Cardiac muscle cell (in vitro differentiated cells and primary cell): Measurements from ENCODE around the gene TMEM190. TPM values are rescaled to one million over a fixed set of nuclear protein-coding genes. Genes with fewer than 3 reads are reported as not detected.
A peak's percentile ranks its signal among the peaks of the same experiment; 100 is the strongest.

Source experiments
- DNase-seq, 2 donors: peaks; one replicate each; pipeline versions ENCODE4 v3.0.0 to v3.0.0-alpha.2; 2010 to 2017; ENCODE audit warnings: low read depth in 1 of 2, low spot score in 1 of 2
- H3K27ac ChIP-seq: fragments of 200-600 bp; sonication (generic); 2 replicates; pipeline ENCODE4 v1.5.1; 2016
- H3K27me3 ChIP-seq: fragments of 200-600 bp; sonication (generic); 2 replicates; pipeline ENCODE4 v1.6.0; 2016; ENCODE audit warnings: control low read depth
- H3K36me3 ChIP-seq: fragments of 200-600 bp; sonication (generic); 2 replicates; pipeline ENCODE4 v1.5.1; 2016; ENCODE audit warnings: control low read depth
- H3K4me1 ChIP-seq: fragments of 200-600 bp; sonication (generic); 2 replicates; pipeline ENCODE4 v1.8.1; 2017; ENCODE audit warnings: low read depth, mild to moderate bottlenecking, mixed run types
- H3K4me3 ChIP-seq: fragments of 200-600 bp; sonication (generic); 2 replicates; pipeline ENCODE4 v1.5.1; 2016; ENCODE audit warnings: mild to moderate bottlenecking
- H3K9me3 ChIP-seq: fragments of 200-600 bp; sonication (generic); 2 replicates; pipeline ENCODE4 v1.5.1; 2017; ENCODE audit warnings: low read depth, mild to moderate bottlenecking, control low read depth
- CTCF ChIP-seq: IDR thresholded peaks from 2 replicates; pipeline ENCODE4 v1.5.1; 2012; ENCODE audit warnings: low read depth, mild to moderate bottlenecking, low read length
- polyA plus RNA-seq: library from polyadenylated mRNA; unstranded; fragments of >200 nt; fragmentation: Nextera tagmentation; extraction: Ambion mirVana; gene quantifications from 2 replicates; pipeline ENCODE4 v1.2.1, GENCODE V29; 2016
- total RNA-seq: library from RNA; depleted of rRNA; stranded (reverse); fragments of >200 nt; gene quantifications from 2 replicates; pipeline ENCODE4 v1.2.3, GENCODE V29; 2016

Gene TMEM190
- total and polyA plus RNA-seq, 2 experiments from 2014 or later: 1.3 TPM; not detected in 1

GRCh38 chr19:55385724-55386492, 9.3 kb downstream of the TMEM190 start, which contains the start of gene RPL28:
Gene RPL28, plus strand, starts transcription at chr19:55385932. Its CDS starts 426 bp downstream, at chr19:55386358.
- H3K4me1 ChIP-seq: peaks cover 20% of the 10 kb centered on the region
- peaks cover 22% of the 10 kb centered on the region for H3K36me3 ChIP-seq
- no peak for TF ChIP-seq CTCF
- no peaks in the 10 kb centered on the region for H3K9me3 ChIP-seq
- peak within 1 kb of the TSS; percentile 71 for H3K27ac ChIP-seq
- H3K4me3 ChIP-seq: peak within 1 kb of the TSS; percentile 89
- peak; percentile 98 to 99 for DNase-seq
- H3K27me3 ChIP-seq: no peaks in the 10 kb centered on the region

GRCh38 chr19:55386493-55386971, 9.9 kb downstream of the TMEM190 start:
- no peaks in the 10 kb centered on the region for H3K27me3 ChIP-seq
- DNase-seq: no peak
- peaks cover 27% of the 10 kb centered on the region for H3K36me3 ChIP-seq
- H3K27ac ChIP-seq: no peak overlapping the region
- TF ChIP-seq CTCF: no peak
- no peaks in the 10 kb centered on the region for H3K9me3 ChIP-seq
- peaks cover 20% of the 10 kb centered on the region for H3K4me1 ChIP-seq
- H3K4me3 ChIP-seq: peak overlapping the region; percentile 89

GRCh38 chr19:55387736-55388497, 11.3 kb downstream of the TMEM190 start:
- H3K9me3 ChIP-seq: no peaks in the 10 kb centered on the region
- peaks cover 20% of the 10 kb centered on the region for H3K4me1 ChIP-seq
- no peaks in the 10 kb centered on the region for H3K27me3 ChIP-seq
- peaks cover 28% of the 10 kb centered on the region for H3K36me3 ChIP-seq
- TF ChIP-seq CTCF: no peak
- no peak for DNase-seq
- no peak overlapping the region for H3K4me3 ChIP-seq
- H3K27ac ChIP-seq: no peak overlapping the region

GRCh38 chr19:55389386-55390317, 13.0 kb downstream of the TMEM190 start:
- no peak for DNase-seq
- peaks cover 28% of the 10 kb centered on the region for H3K36me3 ChIP-seq
- TF ChIP-seq CTCF: no peak
- peaks cover 15% of the 10 kb centered on the region for H3K4me1 ChIP-seq
- no peaks in the 10 kb centered on the region for H3K27me3 ChIP-seq
- no peak overlapping the region for H3K27ac ChIP-seq
- H3K4me3 ChIP-seq: no peak overlapping the region
- no peaks in the 10 kb centered on the region for H3K9me3 ChIP-seq

GRCh38 chr19:55390461-55390880, 13.8 kb downstream of the TMEM190 start:
- no peak for TF ChIP-seq CTCF
- no peak overlapping the region for H3K27ac ChIP-seq

More at GRCh38 chr19:55390461-55390880, 13.8 kb downstream of the TMEM190 start:
- H3K4me3 ChIP-seq: no peak overlapping the region
- H3K9me3 ChIP-seq: no peaks in the 10 kb centered on the region
- peaks cover 10% of the 10 kb centered on the region for H3K4me1 ChIP-seq
- H3K36me3 ChIP-seq: peaks cover 28% of the 10 kb centered on the region
- H3K27me3 ChIP-seq: no peaks in the 10 kb centered on the region
- no peak for DNase-seq
